Astrocyte (in vitro differentiated cells and primary cell): Measurements from ENCODE around the gene NECAP2. TPM values are rescaled to one million over a fixed set of nuclear protein-coding genes. Genes with fewer than 3 reads are reported as not detected.

Source experiments
- DNase-seq: peaks from one replicate; pipeline ENCODE4 v3.0.0-alpha.2; 2010; ENCODE audit warnings: low read depth
- FAIRE-seq: peaks from 2 replicates; lab custom pipeline; 2011; peaks lifted over from hg19 to GRCh38; lab: Jason Lieb, UNC
- H2AFZ ChIP-seq: 2 replicates; pipeline ENCODE4 v1.6.0; 2012; ENCODE audit warnings: low read depth, low read length, inconsistent platforms
- H3K27ac ChIP-seq: 2 replicates; pipeline ENCODE4 v1.5.1; 2011; ENCODE audit warnings: low read depth, low read length, inconsistent platforms
- H3K27me3 ChIP-seq: 2 replicates; pipeline ENCODE4 v1.6.0; 2011; ENCODE audit warnings: low read length, inconsistent platforms; ENCODE audit not compliant: insufficient read depth
- H3K36me3 ChIP-seq: 2 replicates; pipeline ENCODE4 v1.5.1; 2011; ENCODE audit warnings: low read length, inconsistent platforms; ENCODE audit not compliant: insufficient read depth
- H3K4me1 ChIP-seq: 2 replicates; pipeline ENCODE4 v1.5.1; 2011; ENCODE audit warnings: low read length, inconsistent platforms; ENCODE audit not compliant: insufficient read depth
- H3K4me2 ChIP-seq: 2 replicates; pipeline ENCODE4 v1.6.0; 2012; ENCODE audit warnings: low read length, inconsistent platforms
- H3K4me3 ChIP-seq: 2 replicates; pipeline ENCODE4 v1.5.1; 2011; ENCODE audit warnings: low read depth, mild to moderate bottlenecking, low read length, inconsistent platforms; ENCODE audit not compliant: insufficient read depth
- H3K79me2 ChIP-seq: 2 replicates; pipeline ENCODE4 v1.6.0; 2012; ENCODE audit warnings: mild to moderate bottlenecking, low read length, inconsistent platforms; ENCODE audit not compliant: insufficient read depth
- H3K9ac ChIP-seq: 2 replicates; pipeline ENCODE4 v1.6.0; 2012; ENCODE audit warnings: mild to moderate bottlenecking, low read length, inconsistent platforms
- H3K9me3 ChIP-seq: 2 replicates; pipeline ENCODE4 v1.5.1; 2012; ENCODE audit warnings: low read depth, mild to moderate bottlenecking, low read length, inconsistent platforms; ENCODE audit not compliant: insufficient read depth
- H4K20me1 ChIP-seq: 2 replicates; pipeline ENCODE4 v1.6.0; 2012; ENCODE audit warnings: low read length, inconsistent platforms; ENCODE audit not compliant: insufficient read depth
- H3K27ac Mint-ChIP-seq: one replicate; pipeline ENCODE4 v1.8.0; 2021; ENCODE audit warnings: mild to moderate bottlenecking, mixed read lengths; ENCODE audit not compliant: unreplicated experiment
- H3K27me3 Mint-ChIP-seq: one replicate; pipeline ENCODE4 v1.8.0; 2021; ENCODE audit warnings: low read depth, mixed read lengths; ENCODE audit not compliant: unreplicated experiment
- H3K36me3 Mint-ChIP-seq: one replicate; pipeline ENCODE4 v1.8.0; 2021; ENCODE audit warnings: low read depth, mixed read lengths; ENCODE audit not compliant: unreplicated experiment
- H3K4me1 Mint-ChIP-seq: one replicate; pipeline ENCODE4 v1.8.0; 2021; ENCODE audit warnings: low read depth, mixed read lengths; ENCODE audit not compliant: unreplicated experiment
- H3K4me3 Mint-ChIP-seq: one replicate; pipeline ENCODE4 v1.8.0; 2021; ENCODE audit warnings: mild to moderate bottlenecking, moderate library complexity, mixed read lengths; ENCODE audit not compliant: unreplicated experiment
- H3K9me3 Mint-ChIP-seq: one replicate; pipeline ENCODE4 v1.8.0; 2021; ENCODE audit warnings: mild to moderate bottlenecking, mixed read lengths; ENCODE audit not compliant: unreplicated experiment
- CTCF ChIP-seq: IDR thresholded peaks from 2 replicates; pipeline ENCODE4 v1.5.1; 2011; ENCODE audit warnings: low read depth, mild to moderate bottlenecking, inconsistent platforms, low read length, moderate library complexity; ENCODE audit not compliant: insufficient read depth
- EZH2 ChIP-seq: IDR thresholded peaks from 2 replicates; pipeline ENCODE4 v1.6.1; 2012; ENCODE audit warnings: mild to moderate bottlenecking, low read length, inconsistent platforms; ENCODE audit not compliant: insufficient read depth
- total RNA-seq: library from RNA; stranded (reverse); gene quantifications from 2 replicates; pipeline ENCODE4 v1.2.1, GENCODE V29; 2021

NECAP2 gene
- total RNA-seq, 1 donor from 2014 or later, result 80.9 TPM

- Histone ChIP-seq H2AFZ (no peak overlapping the region), H3K9ac (no peak overlapping the region), H3K36me3 (peaks cover 7% of the 10 kb centered on the region), H3K27ac (no peak overlapping the region), H3K79me2 (peaks cover 34% of the 10 kb centered on the region), H3K4me1 (no peaks in the 10 kb centered on the region), H3K4me2 (no peak overlapping the region), H4K20me1 (peaks cover 19% of the 10 kb centered on the region), H3K9me3 (no peaks in the 10 kb centered on the region), H3K27me3 (no peaks in the 10 kb centered on the region), H3K4me3 (no peak overlapping the region)
- Mint-ChIP-seq H3K36me3 (peaks cover 4% of the 10 kb centered on the region), H3K9me3 (no peaks in the 10 kb centered on the region), H3K27me3 (peaks cover 2% of the 10 kb centered on the region), H3K27ac (no peak overlapping the region), H3K4me1 (peaks cover 4% of the 10 kb centered on the region), H3K4me3 (no peak overlapping the region)
- DNase-seq (no peak), FAIRE-seq (no peak)
- TF ChIP-seq CTCF (no peak), EZH2 (no peak)
These were observed 1.6 kb upstream of the NECAP2 start for GRCh38 chr1:16438924-16439323.

- H3K27me3 ChIP-seq, result no peaks in the 10 kb centered on the region
- H3K36me3 ChIP-seq, result peaks cover 15% of the 10 kb centered on the region
- DNase-seq (no peak), FAIRE-seq (no peak)
- H3K9me3 ChIP-seq, result no peaks in the 10 kb centered on the region
- H3K4me1 Mint-ChIP-seq, result peaks cover 4% of the 10 kb centered on the region
- peak overlapping the region; percentile 96 for H3K4me3 ChIP-seq
- peaks cover 10% of the 10 kb centered on the region for H3K36me3 Mint-ChIP-seq
- no peaks in the 10 kb centered on the region for H3K9me3 Mint-ChIP-seq
- H3K27me3 Mint-ChIP-seq, result peaks cover 2% of the 10 kb centered on the region
- no peak for TF ChIP-seq EZH2
- no peak for TF ChIP-seq CTCF
- H4K20me1 ChIP-seq, result peaks cover 25% of the 10 kb centered on the region
- H3K27ac ChIP-seq, result no peak overlapping the region
- H3K4me3 Mint-ChIP-seq, result peak overlapping the region; percentile 97
- H3K4me2 ChIP-seq, result peak overlapping the region; percentile 88
- peaks cover 43% of the 10 kb centered on the region for H3K79me2 ChIP-seq
- peak overlapping the region; percentile 91 for H3K27ac Mint-ChIP-seq
- peak overlapping the region; percentile 96 for H3K9ac ChIP-seq
- H2AFZ ChIP-seq, result peak overlapping the region; percentile 100
- H3K4me1 ChIP-seq, result no peaks in the 10 kb centered on the region
These were observed 424 bp upstream of the NECAP2 start for GRCh38 chr1:16440131-16440469.

- peaks cover 32% of the 10 kb centered on the region for H4K20me1 ChIP-seq
- H3K36me3 ChIP-seq, result peaks cover 18% of the 10 kb centered on the region
- no peaks in the 10 kb centered on the region for H3K9me3 ChIP-seq
- TF ChIP-seq CTCF (no peak), EZH2 (no peak)
- H3K27me3 Mint-ChIP-seq, result peaks cover 2% of the 10 kb centered on the region
- H3K79me2 ChIP-seq, result peaks cover 50% of the 10 kb centered on the region
- peak overlapping the region; percentile 89 for H3K27ac Mint-ChIP-seq
- H3K9ac ChIP-seq, result peak overlapping the region; percentile 96
- H3K4me3 Mint-ChIP-seq, result peak overlapping the region; percentile 97
- H3K4me1 ChIP-seq, result no peaks in the 10 kb centered on the region
- H2AFZ ChIP-seq, result peak overlapping the region; percentile 100
- H3K27ac ChIP-seq, result peak overlapping the region; percentile 83
- DNase-seq (peak; percentile 10), FAIRE-seq (no peak)
- H3K9me3 Mint-ChIP-seq, result no peaks in the 10 kb centered on the region
- peak overlapping the region; percentile 88 for H3K4me2 ChIP-seq
- H3K4me1 Mint-ChIP-seq, result peaks cover 4% of the 10 kb centered on the region
- peak overlapping the region; percentile 96 for H3K4me3 ChIP-seq
- no peaks in the 10 kb centered on the region for H3K27me3 ChIP-seq
- H3K36me3 Mint-ChIP-seq, result peaks cover 10% of the 10 kb centered on the region
These were observed 750 bp downstream of the NECAP2 start for GRCh38 chr1:16441282-16441665.
